Loucy (cell line): ENCODE results near the gene FAM114A2.

Source experiments
- CTCF ChIP-seq: fragments of 200-600 bp; sonication (generic); conservative IDR thresholded peaks from 2 replicates; pipeline ENCODE4 v1.5.1; 2014; ENCODE audit warnings: mild to moderate bottlenecking, antibody characterized with exemption, low read length
- EZH2phosphoT487 ChIP-seq: fragments of 200-600 bp; IDR thresholded peaks from 2 replicates; pipeline ENCODE4 v1.6.1; 2018; ENCODE audit warnings: antibody characterized with exemption, mild to moderate bottlenecking, moderate library complexity, borderline replicate concordance

GRCh38 chr5:153960269-153961215 lies 78.2 kb downstream of the FAM114A2 start:
- TF ChIP-seq CTCF (no peak), EZH2phosphoT487 (no peak)
